SJCRH30 (cell line): Measurements from ENCODE around the gene MAPK6. TPM values are rescaled to one million over a fixed set of nuclear protein-coding genes. Genes with fewer than 3 reads are reported as not detected.
"Not testable (repeated sequence)": the region's sequence is repeated elsewhere in the genome, so short reads cannot be mapped to it uniquely, and the experiment has no call there.

Experiments
- DNase-seq, 2 experiments: peaks; one replicate each; pipeline ENCODE4 v3.0.0-alpha.2; 2015 to 2020
- H3K27ac ChIP-seq: fragments of 250-450 bp; sonication (Bioruptor Pico); 2 replicates; pipeline ENCODE4 v1.5.1; 2020; ENCODE audit warnings: mild to moderate bottlenecking, moderate library complexity
- H3K27me3 ChIP-seq: fragments of 250-450 bp; sonication (Bioruptor Pico); 2 replicates; pipeline ENCODE4 v1.5.1; 2020; ENCODE audit warnings: mild to moderate bottlenecking, moderate library complexity
- H3K36me3 ChIP-seq: fragments of 250-450 bp; sonication (Bioruptor Pico); 2 replicates; pipeline ENCODE4 v1.5.1; 2020; ENCODE audit warnings: mild to moderate bottlenecking, moderate library complexity
- H3K4me1 ChIP-seq: fragments of 250-450 bp; sonication (Bioruptor Pico); 2 replicates; pipeline ENCODE4 v1.5.1; 2020; ENCODE audit warnings: mild to moderate bottlenecking, moderate library complexity
- H3K4me3 ChIP-seq: fragments of 250-450 bp; sonication (Bioruptor Pico); 2 replicates; pipeline ENCODE4 v1.5.1; 2020; ENCODE audit warnings: mild to moderate bottlenecking, moderate library complexity
- H3K9me3 ChIP-seq: fragments of 250-450 bp; sonication (Bioruptor Pico); replicated peaks from 2 replicates; pipeline ENCODE4 v1.5.1; 2020; ENCODE audit warnings: mild to moderate bottlenecking, moderate library complexity
- total RNA-seq: library from RNA; depleted of rRNA; stranded (reverse); fragments of >200 nt; shearing (Covaris generic); gene quantifications from 2 replicates; pipeline ENCODE4 v1.2.3, GENCODE V29; 2014; rRNA removed

MAPK6 gene
- total RNA-seq = 71.2 and 84.2 TPM in 2 replicates

DNA sequence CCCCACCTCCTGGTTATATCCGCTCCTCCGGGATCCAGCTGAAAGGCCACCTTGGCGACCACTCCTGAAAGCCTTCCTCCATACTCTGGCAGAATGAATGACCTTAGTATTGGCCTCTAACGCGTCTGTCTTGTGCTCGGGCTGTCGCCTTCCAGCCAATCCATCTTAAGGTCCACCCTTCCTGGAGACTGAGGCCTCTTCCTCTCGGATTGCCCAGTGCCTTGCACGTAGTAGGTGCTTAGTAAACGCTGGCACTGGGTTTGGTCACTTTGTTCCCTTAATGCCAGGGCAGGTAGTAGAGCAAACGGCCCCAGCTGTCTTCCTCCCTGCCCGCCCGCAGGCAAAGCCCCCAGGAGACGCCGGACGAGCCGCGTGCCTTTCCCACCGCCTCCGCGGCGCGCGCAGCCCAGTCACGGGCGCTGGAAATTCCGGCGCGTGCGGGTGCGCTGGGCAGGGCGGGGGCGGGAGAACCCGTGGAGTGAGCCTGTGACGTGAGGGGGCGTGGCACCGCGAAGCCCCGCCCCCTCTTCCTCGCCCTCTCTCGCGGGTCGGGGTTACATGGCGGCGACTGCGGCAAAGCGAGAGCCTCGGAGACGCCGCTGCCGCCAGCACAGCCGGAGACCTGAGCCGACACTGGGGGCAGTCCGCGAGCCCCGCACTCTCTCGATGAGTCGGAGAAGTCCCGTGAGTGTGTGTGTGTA, at the start of gene MAPK6:
MAPK6 (plus strand) TSS at position 527 of the 701 bp plus-strand sequence. CDS start 27,242 bp downstream, outside the sequence.
- peaks cover 8% of the 10 kb centered on the region for H3K4me1 ChIP-seq
- peak; percentile 92 to 94 for DNase-seq
- H3K9me3 ChIP-seq = no peaks in the 10 kb centered on the region
- H3K27me3 ChIP-seq = no peaks in the 10 kb centered on the region
- H3K27ac ChIP-seq = peak within 1 kb of the TSS; percentile 87
- H3K4me3 ChIP-seq = peak within 1 kb of the TSS; percentile 83
- H3K36me3 ChIP-seq = no peaks in the 10 kb centered on the region; the same call in 1 of the 2 replicates

DNA sequence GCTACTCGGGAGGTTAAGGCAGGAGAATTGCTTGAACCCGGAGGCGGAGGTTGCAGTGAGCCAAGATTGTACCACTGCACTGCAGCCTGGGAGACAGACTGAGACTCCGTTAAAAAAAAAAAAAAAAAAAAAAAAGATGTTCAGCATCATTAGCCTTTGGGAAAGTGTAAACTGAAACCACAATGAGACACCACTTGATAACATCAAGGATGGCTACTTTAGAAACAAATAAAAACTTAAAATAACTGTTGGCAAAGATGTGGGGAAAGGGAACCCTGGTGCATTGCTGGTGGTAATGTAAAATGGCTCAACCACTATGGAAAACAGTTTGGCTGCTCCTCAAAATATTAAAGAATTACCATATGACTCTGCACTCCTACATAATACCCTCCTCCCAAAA, 49.3 kb upstream of the MAPK6 start:
- Histone ChIP-seq H3K4me3 (no peak overlapping the region), H3K4me1 (peaks cover 8% of the 10 kb centered on the region; the same call in 1 of the 2 replicates), H3K9me3 (peaks cover 17% of the 10 kb centered on the region), H3K36me3 (peaks cover 24% of the 10 kb centered on the region), H3K27ac (no peak overlapping the region), H3K27me3 (no peaks in the 10 kb centered on the region)
- DNase-seq = no peak

DNA sequence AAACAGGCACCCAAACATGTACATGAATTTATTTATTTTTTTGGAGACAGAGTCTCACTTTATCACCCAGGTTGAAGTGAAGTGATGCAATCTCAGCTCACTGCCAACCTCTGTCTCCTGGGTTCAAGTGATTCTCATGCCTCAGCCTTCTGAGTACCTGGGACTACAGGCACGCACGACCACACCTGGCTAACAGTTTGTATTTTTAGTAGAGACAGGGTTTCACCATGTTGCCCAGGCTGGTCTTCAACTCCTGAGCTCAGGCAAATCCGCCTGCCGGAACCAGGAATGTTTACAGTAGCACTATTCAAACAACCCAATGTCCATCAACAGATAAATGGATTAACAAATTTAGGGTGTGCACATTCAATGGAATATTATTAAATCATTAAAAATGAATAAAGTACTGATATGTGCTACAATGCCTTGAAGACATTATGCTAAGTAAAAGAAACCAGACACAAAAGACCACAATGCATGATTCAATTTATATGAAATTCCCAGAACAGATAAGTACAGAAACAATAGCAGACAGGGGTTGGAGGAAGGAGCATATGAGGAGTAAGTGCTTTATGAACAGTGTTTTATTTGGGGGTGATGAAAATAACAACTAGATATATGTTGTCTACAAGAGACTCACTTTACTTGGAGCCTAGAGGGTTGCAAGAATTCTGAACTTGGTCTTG, 48.7 kb upstream of the MAPK6 start:
- Histone ChIP-seq H3K4me3 (peak overlapping the region; percentile 94), H3K27ac (no peak overlapping the region; the same call in 1 of the 2 replicates), H3K4me1 (peaks cover 8% of the 10 kb centered on the region; the same call in 1 of the 2 replicates), H3K27me3 (no peaks in the 10 kb centered on the region), H3K9me3 (peaks cover 17% of the 10 kb centered on the region), H3K36me3 (peaks cover 19% of the 10 kb centered on the region)
- no peak for DNase-seq

DNA sequence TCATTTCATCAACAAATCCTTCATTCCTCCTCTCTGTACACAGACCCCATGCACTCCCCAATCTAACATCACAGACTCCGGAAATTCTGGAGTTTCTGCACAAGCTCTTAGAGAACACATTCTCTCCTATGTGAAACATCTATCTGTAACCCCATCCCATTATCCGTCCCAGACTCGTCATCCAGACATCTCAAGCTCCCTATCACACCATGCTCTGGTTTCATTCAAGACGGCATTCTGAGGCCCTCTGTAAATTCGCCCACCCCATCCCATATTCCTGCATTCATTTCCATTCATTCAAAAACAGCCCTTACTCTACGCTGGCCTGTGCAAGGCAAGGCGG, 48.0 kb upstream of the MAPK6 start:
- DNase-seq = no peak
- H3K9me3 ChIP-seq = peaks cover 17% of the 10 kb centered on the region
- peak overlapping the region; percentile 94 for H3K4me3 ChIP-seq
- H3K36me3 ChIP-seq = peaks cover 14% of the 10 kb centered on the region
- H3K4me1 ChIP-seq = 0 out of 2 replicates have a peak, but pooled peaks cover 8% of the 10 kb centered on the region
- peak overlapping the region; percentile 99 for H3K27ac ChIP-seq
- no peaks in the 10 kb centered on the region for H3K27me3 ChIP-seq

DNA sequence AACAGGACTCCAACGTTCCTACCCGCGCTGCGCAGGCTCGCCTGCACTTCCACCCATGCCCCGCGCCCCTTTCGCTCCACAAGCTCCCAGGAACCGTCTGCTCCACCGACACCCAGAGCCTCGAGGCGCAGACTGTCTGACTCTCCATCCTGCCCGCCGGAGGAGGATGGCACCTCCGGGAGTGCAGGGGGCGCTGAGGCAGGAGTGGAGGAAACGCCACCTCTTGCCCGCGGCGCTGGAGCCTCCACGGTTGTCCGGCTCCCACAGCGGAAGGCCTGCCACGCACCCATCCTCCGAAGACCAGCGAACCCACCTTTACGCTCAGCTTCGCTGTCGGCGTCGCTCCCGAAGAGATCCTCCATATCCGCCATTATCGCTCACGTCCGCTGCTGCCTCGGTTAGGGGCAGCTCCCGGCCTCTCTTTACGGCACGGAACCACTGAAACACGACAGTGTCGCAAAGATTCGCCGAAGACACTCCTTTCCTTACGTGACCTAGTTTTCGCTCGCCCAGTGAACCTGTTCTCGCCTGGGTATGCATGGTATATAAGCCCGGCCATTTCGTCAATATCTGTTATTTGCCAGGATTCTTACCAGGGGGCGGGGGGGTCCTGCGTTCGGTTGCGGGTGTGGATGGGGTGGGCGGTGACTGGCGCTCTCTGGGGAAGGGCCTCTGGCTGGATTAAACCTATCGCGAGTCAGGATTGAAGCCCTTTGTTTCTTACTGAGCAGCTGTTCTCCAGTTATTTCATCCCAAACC, 47.5 kb upstream of the MAPK6 start, which contains the start of gene LEO1:
LEO1 (minus strand) TSS at position 404 of the 759 bp plus-strand sequence; CDS start at position 371, 33 bp downstream.
- Histone ChIP-seq H3K27me3 (no peaks in the 10 kb centered on the region), H3K27ac (peak within 1 kb of the TSS; percentile 99), H3K36me3 (peaks cover 14% of the 10 kb centered on the region), H3K4me3 (peak within 1 kb of the TSS; percentile 94), H3K9me3 (peaks cover 17% of the 10 kb centered on the region), H3K4me1 (0 out of 2 replicates have a peak, but pooled peaks cover 8% of the 10 kb centered on the region)
- peak; percentile 97 to 99 for DNase-seq

DNA sequence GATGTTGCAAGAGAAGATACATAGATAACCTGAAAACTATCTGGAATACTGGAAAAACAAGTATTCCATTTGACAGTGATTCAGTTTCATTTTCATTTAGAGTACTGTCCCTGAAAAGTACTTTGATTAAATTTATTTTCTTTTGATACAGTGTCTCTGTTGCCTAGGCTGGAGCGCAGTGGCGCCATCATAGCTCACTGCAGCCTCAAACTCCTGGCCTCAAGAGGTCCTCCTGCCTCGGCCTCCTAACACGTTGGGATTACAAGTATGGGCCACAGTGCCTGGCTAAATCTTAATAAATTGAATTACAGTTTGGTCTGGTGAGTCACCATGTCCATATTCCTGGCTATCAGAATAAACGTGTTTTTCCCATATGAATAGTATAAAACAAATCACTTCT, 45.8 kb upstream of the MAPK6 start:
- H3K36me3 ChIP-seq = peaks cover 5% of the 10 kb centered on the region; the same call in 1 of the 2 replicates
- H3K9me3 ChIP-seq = peaks cover 3% of the 10 kb centered on the region; the same call in 1 of the 2 replicates
- 0 out of 2 replicates have a peak, but pooled peaks cover 8% of the 10 kb centered on the region for H3K4me1 ChIP-seq
- DNase-seq = no peak
- H3K4me3 ChIP-seq = peak overlapping the region; percentile 94
- H3K27me3 ChIP-seq = no peaks in the 10 kb centered on the region
- H3K27ac ChIP-seq = peak overlapping the region; percentile 99

DNA sequence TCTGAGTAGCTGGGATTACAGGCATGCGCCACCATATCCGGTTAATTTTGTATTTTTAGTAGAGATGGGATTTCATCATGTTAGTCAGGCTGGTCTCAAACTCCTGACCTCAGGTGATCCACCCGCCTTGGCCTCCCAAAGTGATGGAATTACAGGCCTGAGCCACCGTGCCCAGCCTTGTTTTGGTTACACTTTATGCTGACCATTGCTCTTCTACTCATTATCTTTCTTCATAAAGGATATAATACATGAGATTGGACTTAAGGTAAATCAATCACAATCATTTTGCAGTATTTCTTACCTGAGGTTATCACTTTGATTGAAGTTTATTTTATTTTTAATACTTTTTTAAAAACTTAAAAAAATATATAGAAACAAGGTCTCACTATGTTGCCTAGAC, 45.2 kb upstream of the MAPK6 start:
- 0 out of 2 replicates have a peak, but pooled peaks cover 8% of the 10 kb centered on the region for H3K4me1 ChIP-seq
- no peaks in the 10 kb centered on the region for H3K27me3 ChIP-seq
- peaks cover 3% of the 10 kb centered on the region; the same call in 1 of the 2 replicates for H3K9me3 ChIP-seq

DNA sequence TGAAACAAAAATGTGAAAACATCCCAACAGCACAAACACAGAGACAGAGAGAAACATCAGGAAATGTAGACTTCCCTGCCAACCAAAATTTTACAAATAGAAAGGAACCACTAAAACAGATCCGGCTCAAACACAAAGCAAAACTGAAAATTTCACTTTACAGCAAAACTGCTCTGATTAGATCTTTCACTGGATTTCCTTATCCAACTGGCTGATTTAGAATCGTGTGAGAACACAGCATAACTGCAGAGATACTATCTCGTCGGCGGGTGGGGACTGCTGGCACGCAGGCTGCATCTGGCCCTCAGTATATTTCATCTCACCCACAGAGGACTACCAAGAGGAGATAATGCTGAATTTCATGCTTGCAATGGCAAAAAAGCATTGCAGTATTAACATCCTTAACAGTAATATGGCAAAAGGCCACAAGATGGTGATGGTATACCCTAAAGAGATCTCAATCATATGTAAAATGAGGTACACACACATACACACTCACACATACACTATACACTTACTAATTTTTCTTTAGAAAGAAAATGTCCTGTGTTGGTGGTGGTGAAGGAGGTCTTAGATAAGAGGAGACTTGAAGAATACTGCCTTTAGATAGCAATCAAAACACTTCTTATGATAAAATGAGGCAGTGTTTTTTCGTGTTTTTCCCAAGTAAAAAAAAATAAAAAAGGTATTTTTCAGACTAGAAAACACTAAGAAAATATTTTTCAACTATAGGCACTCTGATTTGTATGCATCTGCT, 36.8 kb upstream of the MAPK6 start:
- Histone ChIP-seq H3K36me3 (no peaks in the 10 kb centered on the region), H3K9me3 (no peaks in the 10 kb centered on the region), H3K4me1 (peaks cover 6% of the 10 kb centered on the region; the same call in 1 of the 2 replicates), H3K27ac (peak overlapping the region; percentile 97), H3K4me3 (peak overlapping the region; percentile 52), H3K27me3 (no peaks in the 10 kb centered on the region)
- DNase-seq = peak; percentile 83 to 89

More for the DNA sequence above, 45.2 kb upstream of the MAPK6 start:
- DNase-seq = no peak
- no peak overlapping the region for H3K4me3 ChIP-seq
- peaks cover 5% of the 10 kb centered on the region; the same call in 1 of the 2 replicates for H3K36me3 ChIP-seq
- H3K27ac ChIP-seq = no peak overlapping the region

DNA sequence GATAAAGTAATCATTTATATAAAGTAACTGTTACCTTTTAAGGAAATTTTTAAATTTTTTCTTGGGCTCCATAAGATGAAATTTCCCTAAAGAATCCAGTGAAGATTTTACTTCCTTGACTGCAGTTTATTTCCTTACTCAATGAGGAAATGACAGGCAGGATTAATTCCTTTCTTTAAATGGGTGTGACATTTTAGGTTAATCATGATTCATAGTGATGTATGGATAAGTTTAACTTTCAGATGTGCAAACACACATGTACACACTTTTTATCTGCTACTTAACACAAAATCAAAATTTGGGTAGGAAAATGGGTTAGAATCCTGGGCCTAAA, 36.3 kb upstream of the MAPK6 start:
- Histone ChIP-seq H3K9me3 (no peaks in the 10 kb centered on the region), H3K27ac (peak overlapping the region; percentile 97)
- DNase-seq = no peak

DNA sequence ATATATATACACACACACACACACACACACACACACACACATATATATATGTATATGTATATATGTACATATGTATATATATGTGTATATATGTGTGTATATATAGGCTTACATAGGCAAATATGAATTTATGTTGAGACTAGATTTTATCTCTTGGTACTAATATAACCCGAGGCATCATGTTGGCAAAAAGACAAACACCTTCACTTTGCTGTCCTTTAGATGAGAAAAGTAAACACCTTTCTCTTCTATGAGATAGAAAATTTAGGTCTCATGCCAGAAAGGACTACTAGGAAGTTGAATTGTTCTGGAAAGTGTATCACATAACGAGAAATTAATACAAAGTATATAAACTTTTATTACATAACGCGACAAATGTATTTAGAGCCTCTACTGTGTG, 27.9 kb upstream of the MAPK6 start:
- Histone ChIP-seq H3K4me1 (peaks cover 36% of the 10 kb centered on the region), H3K36me3 (no peaks in the 10 kb centered on the region), H3K27ac (no peak overlapping the region), H3K9me3 (no peaks in the 10 kb centered on the region), H3K4me3 (no peak overlapping the region), H3K27me3 (no peaks in the 10 kb centered on the region)
- no peak for DNase-seq

More for the DNA sequence above, 36.3 kb upstream of the MAPK6 start:
- Histone ChIP-seq H3K27me3 (no peaks in the 10 kb centered on the region), H3K4me3 (no peak overlapping the region), H3K4me1 (peaks cover 6% of the 10 kb centered on the region; the same call in 1 of the 2 replicates), H3K36me3 (no peaks in the 10 kb centered on the region)

DNA sequence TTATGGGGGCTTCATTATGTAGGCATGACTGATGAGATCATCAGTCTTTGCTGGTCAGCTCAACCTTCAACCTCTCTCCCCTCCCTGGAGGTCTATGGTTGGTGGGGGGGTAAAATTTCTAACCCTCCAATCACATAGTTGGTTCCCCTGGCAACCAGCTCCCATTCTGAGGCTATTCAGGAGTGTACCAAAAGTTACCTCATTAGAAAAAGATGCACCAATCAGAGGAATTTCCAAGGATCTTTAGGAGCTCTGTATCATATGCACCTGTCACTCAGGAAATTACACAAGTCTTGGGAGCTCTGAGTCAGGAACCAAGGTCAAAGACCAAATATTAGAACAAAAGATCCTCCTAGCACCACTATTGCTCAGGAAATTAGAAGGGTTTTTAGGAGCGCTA, 26.1 kb upstream of the MAPK6 start:
- peak; percentile 63 to 66 for DNase-seq
- H3K27me3 ChIP-seq = no peaks in the 10 kb centered on the region
- no peaks in the 10 kb centered on the region for H3K9me3 ChIP-seq
- no peak overlapping the region for H3K4me3 ChIP-seq
- peaks cover 35% of the 10 kb centered on the region for H3K4me1 ChIP-seq
- H3K36me3 ChIP-seq = no peaks in the 10 kb centered on the region
- peak overlapping the region; percentile 37 for H3K27ac ChIP-seq

DNA sequence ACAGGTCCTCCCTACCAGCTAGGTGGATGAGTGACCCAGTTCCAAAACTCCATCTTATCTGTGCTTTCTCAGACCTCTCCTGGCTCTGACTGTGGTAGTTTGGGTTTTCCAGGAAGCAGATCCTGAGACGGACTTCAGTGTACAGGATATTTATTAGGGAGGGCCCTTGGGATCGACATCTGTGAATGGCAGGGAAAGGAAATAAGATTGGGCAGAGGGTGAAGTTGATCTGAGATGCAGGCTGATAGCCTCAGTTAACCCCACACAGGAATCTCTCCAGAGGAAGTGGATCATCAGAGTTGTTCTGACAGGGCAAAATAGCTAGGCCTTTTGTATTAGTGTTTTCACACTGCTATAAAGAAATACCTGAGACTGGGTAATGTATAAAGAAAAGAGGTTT, 16.7 kb upstream of the MAPK6 start:
- H3K4me3 ChIP-seq = no peak overlapping the region
- no peak for DNase-seq
- H3K27ac ChIP-seq = no peak overlapping the region
- H3K9me3 ChIP-seq = no peaks in the 10 kb centered on the region
- H3K27me3 ChIP-seq = no peaks in the 10 kb centered on the region
- no peaks in the 10 kb centered on the region for H3K36me3 ChIP-seq
- H3K4me1 ChIP-seq = no peaks in the 10 kb centered on the region

DNA sequence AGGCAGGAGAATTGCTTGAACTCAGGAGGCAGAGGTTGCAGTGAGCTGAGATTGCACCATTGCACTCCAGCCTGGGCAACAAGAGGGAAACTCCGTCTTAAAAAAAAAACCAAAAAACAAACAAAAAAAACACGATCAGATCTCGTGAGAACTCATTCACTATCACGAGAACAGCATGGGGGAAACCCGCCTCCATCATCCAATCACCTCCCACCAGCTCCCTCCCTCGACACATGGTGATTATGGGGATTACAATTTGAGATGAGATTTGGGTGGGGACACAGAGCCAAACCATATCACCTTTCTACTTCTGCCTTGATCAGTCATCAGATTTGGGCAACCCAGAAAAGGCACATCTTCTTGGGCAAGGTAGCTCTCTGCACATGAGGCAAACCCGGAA, 15.9 kb upstream of the MAPK6 start:
- not testable (repeated sequence) for H3K36me3 ChIP-seq, H3K27me3 ChIP-seq, H3K4me3 ChIP-seq, H3K27ac ChIP-seq, DNase-seq, H3K4me1 ChIP-seq, H3K9me3 ChIP-seq

DNA sequence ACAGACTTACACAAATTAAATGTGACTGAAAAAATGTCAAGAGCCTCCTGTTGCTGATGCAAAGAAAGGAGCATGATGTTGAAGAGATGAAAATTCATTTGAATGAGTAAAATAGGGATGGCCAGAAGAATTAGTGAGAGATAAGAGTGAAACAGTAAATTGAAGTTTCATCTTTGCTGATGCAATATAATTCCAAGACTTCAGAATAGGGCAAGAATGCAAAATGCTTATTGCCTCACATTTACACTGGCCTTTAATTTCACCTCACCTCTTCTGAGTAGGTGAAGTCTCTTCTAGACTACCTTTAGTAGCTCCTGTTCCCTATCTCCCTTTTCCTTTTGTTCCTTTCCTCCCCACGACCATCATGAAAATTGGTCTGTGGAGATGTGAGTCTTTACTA, 15.3 kb upstream of the MAPK6 start:
- H3K36me3 ChIP-seq = no peaks in the 10 kb centered on the region
- no peak overlapping the region for H3K27ac ChIP-seq
- H3K27me3 ChIP-seq = no peaks in the 10 kb centered on the region
- no peaks in the 10 kb centered on the region for H3K4me1 ChIP-seq
- no peak for DNase-seq
- H3K9me3 ChIP-seq = no peaks in the 10 kb centered on the region
- no peak overlapping the region for H3K4me3 ChIP-seq
